ENCODE results near the gene CPTP.

GRCh38 chr1:1296070-1297061 is 28.2 kb upstream of the CPTP start:
- TF ChIP-seq CTCF (conservative IDR thresholded peaks at IDR 0.05; ENCODE audit: low read length) (no peak), EZH2phosphoT487 (IDR thresholded peaks at IDR 0.05; ENCODE audit: borderline replicate concordance) (no peak)
